GM19099 (cell line): ENCODE data around the gene ODF2.
A peak's percentile ranks its signal among the peaks of the same experiment; 100 is the strongest.

Source experiments
- POLR2A ChIP-seq: IDR thresholded peaks from 3 replicates; pipeline ENCODE4 v1.6.1; 2011; ENCODE audit warnings: low read depth; ENCODE audit not compliant: insufficient read length; ENCODE audit errors: extremely low read depth

The ODF2 gene

DNA sequence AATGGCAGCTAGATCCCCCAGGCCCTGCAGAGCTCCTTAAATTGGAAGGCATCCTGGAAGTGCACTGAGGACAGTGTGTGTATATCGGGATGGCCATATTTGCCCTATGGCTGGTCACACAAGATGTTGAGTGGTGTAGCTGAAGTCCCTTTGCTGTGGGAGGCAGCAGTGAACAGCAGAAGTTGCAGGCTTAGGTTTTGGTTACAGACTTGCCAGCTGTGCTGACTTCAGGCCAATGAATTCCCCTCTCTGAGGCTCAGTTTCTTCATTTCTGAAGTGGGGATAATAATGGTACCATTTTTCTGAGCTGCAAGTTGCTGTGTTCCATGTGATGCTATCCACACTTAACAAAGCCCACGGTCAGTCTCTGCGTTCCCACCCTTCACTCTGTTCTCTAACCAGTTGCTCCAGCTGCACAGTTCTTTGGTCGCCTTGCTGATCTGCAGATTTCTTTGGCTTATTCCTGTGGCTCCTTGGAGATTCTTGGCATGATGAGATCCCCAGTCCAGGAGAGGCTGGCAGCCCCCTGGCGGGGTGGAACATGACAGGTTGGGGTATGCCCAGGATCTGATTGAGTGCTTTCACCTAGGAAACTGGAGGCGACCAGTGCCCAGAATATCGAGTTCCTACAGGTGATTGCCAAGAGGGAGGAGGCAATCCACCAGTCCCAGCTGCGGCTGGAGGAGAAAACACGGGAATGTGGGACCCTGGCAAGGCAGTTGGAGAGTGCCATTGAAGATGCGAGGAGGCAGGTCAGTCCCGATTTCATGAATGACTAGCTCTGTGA is 42.2 kb downstream of the ODF2 start:
- TF ChIP-seq POLR2A, result no peak

DNA sequence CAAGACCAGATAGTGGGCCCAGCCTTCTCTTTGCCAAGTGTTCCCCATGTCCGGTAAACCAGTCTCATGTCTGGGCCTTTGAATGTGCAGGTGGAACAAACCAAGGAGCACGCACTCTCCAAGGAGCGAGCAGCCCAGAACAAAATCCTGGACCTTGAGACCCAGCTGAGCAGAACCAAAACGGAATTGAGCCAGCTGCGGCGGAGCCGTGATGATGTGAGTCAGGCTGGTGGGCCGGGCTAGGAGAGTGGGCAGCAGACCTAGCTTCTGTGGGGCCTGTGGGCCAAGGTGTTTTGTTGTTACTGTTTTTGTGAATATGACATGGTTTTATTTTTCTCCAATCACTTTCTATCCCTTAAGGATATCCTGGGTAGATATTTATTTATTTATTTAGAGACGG is 43.1 kb downstream of the ODF2 start:
- no peak for TF ChIP-seq POLR2A

DNA sequence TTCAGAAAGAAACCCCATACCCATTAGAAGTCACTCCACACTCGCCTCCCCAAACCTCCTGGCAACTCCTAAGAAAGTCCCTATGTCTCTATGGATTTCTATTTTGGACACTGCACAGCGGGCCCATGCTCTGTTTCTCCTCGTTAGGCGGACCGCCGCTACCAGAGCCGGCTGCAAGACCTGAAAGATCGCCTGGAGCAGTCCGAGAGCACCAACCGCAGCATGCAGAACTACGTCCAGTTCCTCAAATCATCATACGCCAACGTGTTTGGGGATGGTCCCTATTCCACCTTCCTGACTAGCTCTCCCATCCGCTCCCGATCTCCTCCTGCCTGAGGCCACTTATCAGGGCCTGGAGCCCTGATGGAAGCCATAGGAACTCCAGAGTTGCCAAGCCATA is 44.1 kb downstream of the ODF2 start:
- no peak for TF ChIP-seq POLR2A

DNA sequence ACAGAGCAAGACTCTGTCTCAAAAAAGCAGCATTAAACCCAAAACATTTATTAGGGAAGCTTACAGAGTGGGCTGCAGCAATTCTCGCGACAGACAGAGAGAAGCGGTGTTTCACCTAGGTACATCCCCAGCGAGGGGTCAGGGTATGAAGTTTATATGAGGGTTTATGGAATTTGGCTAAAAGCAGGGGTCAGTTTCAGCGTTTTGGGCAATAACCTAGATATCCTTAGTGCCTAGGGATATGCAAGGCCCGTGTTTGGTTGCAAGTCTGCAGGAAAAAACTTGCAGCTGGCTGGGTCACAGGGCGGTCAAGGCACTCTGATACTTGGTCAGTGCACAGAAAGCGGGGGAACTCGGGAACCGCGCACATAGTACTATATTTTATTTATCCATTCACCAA is 48.1 kb downstream of the ODF2 start:
- no peak for TF ChIP-seq POLR2A

DNA sequence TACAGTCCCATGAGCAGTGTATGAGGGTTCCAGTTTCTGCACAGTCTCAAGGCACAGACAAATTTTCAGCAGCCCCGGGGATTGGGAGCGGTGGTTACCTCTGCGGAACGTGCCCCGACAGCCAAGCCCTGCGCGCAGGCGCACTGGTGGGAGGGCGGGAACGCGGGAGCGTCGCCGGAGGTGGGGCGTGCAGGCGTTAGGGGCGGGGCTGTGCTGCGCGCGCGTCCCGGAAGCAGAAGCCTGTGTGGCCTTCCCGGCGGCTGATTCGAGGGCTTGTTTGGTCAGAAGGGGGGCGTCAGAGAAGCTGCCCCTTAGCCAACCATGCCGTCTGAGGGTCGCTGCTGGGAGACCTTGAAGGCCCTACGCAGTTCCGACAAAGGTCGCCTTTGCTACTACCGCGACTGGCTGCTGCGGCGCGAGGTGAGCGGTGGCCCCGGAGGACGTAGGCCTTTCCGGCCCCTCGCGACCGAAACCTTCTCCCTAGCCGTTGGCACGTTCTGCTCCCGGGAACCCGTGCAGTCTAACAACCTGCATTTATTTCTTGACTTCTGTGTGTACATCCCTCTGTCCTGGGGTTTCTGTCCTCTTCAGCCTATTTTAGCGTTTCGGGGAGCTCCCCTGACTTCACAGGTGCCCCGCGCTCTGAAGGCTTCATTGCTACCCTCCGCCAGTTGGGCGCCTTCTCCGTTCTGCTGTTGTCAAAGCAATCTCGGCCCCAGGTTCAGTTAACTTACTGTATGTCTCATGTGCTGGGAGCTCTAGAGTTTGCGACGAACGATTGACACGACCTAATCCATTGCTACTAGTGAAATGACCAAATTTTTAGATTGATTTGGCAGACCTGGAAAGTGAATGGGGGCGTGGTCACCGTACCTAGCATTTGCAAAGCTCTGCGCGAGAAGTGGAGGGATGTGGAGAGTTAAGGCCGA is 48.9 kb downstream of the ODF2 start, which contains the start of gene GLE1:
GLE1 (plus strand) TSS at position 235 of the 929 bp plus-strand sequence; CDS start at position 322, 87 bp downstream.
- peak; percentile 85 for TF ChIP-seq POLR2A

DNA sequence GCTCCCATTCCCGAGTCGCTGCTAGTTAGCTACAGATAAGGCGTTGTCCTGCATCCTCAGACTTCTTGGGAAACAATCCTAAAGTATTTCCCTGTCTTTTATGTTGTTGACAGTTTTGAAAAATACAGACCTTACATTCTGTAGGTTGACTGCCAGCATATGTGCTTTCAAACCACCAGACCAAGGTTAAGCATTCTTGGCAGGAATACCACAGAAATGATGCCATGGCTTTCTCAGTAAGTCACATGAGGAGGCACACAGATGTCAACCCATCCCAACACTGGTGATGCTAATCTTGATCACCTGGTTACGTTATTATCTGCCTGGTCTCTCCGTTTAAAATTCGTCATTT is 49.6 kb downstream of the ODF2 start:
- TF ChIP-seq POLR2A, result no peak

DNA sequence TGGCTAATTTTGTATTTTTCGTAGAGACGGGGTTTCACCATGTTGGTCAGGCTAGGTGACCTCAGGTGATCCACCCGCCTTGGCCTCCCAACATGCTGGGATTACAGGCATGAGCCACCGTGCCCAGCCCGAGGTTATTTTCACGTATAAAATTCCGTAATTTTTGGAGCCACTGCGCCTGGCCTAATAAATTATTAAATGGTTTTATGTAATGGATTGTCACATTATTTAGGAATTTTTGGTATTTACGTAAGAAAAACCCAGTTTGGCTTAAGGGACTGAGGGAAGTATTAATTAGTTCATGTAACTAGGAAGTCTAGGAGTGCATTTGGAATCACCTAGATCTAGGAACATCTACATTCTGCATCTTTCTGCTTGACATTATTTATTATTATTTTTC is 57.0 kb downstream of the ODF2 start:
- no peak for TF ChIP-seq POLR2A

DNA sequence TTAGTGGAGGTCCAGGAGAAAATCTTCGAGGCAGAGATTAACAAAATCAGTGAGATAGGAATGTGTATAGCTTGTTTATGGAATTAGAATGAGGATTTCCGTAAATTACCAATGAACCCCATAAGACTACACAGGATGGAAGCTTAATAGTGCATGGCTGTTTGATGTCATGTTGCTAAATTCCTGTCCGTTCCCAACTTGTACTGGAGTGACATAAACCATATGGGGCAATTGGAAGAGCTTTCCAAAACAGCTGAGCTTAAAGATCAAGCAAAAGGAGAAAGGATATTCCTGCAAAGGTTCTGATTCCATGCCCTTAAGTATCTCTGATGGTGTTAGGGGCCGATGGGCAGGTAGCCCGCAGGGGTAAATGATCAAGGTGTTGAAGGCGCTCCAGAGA is 66.2 kb downstream of the ODF2 start:
- TF ChIP-seq POLR2A, result no peak

DNA sequence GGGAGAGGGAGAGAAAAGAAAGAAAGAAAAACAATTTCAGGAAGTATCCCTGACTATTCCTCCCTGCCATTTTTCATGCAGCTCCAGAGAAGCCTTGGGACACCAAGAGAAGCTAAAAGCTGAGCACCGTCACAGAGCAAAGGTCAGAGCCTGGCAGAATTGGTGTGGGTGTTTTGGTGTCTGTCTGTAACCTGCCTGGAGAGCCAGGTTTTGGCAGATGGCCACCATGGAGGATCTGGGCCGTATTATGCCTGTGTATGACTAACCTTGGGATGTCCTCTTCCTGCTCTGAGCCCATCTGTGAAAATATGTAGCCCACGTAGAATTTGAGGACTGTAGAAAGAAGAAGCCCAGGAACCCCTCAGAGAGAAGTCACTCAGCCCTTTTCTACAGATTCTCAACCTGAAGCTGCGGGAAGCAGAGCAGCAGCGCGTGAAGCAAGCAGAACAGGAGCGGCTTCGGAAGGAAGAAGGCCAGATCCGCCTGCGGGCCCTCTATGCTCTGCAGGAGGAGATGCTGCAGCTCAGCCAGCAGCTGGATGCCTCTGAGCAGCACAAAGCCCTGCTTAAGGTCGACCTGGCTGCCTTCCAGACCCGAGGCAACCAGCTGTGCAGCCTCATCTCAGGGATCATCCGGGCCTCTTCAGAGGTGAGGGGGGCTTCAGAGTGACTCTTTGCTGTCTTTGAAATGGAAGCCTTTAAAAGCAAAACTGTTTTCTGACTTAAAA is 67.6 kb downstream of the ODF2 start:
- no peak for TF ChIP-seq POLR2A

DNA sequence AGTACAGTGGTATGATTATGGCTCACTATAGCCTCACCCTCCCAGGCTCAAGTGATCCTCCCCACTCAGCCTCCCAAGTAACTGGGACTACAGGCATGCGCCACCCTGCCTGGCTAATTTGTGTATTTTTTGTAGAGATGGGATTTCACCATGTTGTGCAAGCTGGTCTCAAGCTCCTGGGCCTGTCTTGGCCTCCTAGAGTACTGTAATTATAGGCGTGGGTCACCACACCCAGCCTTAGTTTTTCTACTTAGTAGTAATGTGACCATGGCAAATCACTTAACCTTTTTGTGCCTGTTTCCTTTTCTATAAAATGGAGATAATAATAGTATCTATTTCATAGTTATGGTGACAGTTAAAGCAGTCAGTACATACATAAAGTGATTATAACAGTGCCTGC is 70.9 kb downstream of the ODF2 start:
- TF ChIP-seq POLR2A, result no peak

DNA sequence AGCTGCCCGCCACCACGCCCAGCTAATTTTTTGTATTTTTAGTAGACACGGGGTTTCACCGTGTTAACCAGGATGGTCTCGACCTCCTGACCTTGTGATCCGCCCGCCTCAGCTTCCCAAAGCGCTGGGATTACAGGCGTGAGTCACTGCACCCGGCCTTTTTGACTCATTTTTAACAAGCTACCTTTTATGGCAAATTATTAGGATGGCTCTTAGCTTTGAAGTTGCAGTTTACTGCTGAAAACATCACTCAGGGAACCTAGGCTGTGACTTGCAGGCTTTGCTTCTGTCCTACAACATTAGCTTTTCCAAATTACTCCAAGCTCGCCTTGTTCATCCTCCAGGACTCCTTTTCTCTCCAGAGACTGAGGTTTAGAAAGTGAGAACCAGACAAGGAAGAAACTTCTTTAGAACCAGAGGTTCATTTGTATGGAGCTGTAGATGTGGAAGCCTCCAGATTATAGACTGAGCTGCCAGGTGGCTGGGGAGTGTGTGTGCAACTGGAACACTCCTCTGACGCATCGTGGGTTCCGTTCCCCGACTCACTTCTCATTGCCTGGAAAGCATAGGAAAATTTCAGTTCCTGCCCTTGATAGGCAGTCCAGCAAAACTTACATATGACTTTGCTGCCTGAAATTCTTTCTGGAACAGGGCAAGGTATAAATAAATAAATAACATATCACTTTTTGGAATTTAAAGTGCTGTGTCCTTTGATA is 72.8 kb downstream of the ODF2 start:
- TF ChIP-seq POLR2A, result no peak

DNA sequence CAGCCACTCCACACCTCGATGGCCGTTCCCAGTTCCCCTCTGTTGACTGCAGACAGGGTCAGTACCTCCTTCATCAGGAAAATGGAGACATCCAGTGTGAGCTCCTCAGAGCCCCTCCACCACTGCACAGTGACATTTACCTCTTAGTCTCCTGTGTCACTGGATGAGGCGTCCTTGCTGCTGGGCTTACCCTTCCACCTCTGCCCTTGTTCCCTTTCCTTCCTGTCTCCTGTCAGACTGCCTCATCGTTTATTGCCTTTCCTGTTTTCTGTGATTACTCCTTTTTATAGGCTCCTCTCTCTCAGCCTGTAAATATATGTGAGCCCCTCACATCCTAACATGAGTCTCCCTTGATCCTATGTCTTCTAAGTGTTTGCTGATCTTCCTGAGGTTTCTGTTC is 73.4 kb downstream of the ODF2 start:
- TF ChIP-seq POLR2A, result no peak

DNA sequence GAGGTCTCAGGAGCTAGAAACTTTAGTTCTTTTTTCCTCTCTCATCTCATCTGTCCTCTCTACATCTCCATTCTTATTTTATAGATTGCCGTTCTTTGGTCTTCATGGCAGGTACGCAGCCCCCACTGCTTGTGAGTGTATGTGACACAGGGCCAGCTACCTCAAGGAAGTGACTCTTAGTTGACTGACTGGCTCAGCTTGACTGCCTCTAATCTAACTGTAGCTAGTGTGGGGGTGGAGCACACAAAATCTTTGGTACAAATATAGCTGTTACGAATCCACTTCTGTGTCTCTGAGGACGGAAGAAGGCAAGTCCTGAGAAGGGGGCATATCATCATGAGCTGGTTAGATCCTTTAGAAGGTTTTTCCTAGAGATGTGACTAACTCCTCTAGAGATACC is 76.8 kb downstream of the ODF2 start:
- TF ChIP-seq POLR2A, result no peak

DNA sequence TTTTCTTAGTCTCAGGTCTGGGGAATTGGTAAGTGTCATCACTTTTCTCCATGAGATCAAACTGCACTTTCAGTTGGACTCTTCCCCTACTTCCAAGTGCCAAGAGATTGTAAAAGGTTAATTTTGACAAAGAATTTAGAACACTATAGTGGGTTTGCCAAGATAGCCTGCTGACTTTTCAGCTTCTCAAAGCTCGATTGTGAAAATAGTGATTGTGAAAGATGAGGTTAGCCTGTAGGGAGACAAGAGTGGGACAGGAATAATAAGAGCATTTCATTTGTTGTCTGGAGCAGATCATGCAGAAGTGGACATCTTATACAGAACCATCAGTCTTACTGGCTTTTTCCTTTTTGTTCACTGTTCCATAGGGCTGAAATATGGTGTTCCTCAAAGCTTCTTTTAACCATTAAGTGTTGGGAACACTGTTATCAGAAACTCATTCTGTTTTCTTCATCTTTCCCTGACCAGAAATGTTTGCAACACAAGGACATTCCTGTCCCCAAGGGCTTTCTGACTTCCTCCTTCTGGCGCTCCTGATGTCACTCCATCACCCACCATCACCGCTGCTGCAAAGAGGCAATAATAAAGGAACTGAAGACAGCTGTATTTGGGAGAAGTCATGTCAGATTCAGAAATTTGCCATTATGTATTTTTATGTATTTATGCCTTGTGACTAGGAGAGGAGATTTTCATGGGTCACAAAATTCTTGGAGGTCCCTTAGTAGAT is 85.0 kb downstream of the ODF2 start:
- TF ChIP-seq POLR2A, result no peak
